ENCODE measurements around the gene ASB3.

GRCh38 chr2:53753041-53753440 lies 33.7 kb downstream of the ASB3 start:
- TF ChIP-seq CTCF (IDR thresholded peaks at IDR 0.05; ENCODE audit: low read length) (no peak), EZH2 (IDR thresholded peaks at IDR 0.05; ENCODE audit: borderline replicate concordance, low read length) (no peak)
